SK-N-SH treated with all-trans-retinoic acid at 6 μM for 48 hours (cell line): ENCODE measurements around the gene PCGF6.

Experiments used
- ZFP30 ChIP-seq: fragments of 450-650 bp; formaldehyde crosslinking; IDR thresholded peaks from 2 replicates; pipeline ENCODE4 v1.5.0; 2022; ENCODE audit warnings: mild to moderate bottlenecking, moderate library complexity
- TF ChIP-seq, protein P1 (sequence below): fragments of 250-450 bp; sonication (Bioruptor Pico); IDR thresholded peaks from 2 replicates; pipeline ENCODE4 v1.8.0; 2020; ENCODE audit warnings: mild to moderate bottlenecking, moderate library complexity, borderline replicate concordance
- TF ChIP-seq, protein P2 (sequence below): fragments of 250-450 bp; sonication (Bioruptor Pico); IDR thresholded peaks from 2 replicates; pipeline ENCODE4 v1.5.1; 2021; ENCODE audit warnings: mild to moderate bottlenecking, moderate library complexity

GRCh38 chr10:103327906-103328305 lies 23.0 kb downstream of the PCGF6 start:
- TF ChIP-seq, protein P1, sequence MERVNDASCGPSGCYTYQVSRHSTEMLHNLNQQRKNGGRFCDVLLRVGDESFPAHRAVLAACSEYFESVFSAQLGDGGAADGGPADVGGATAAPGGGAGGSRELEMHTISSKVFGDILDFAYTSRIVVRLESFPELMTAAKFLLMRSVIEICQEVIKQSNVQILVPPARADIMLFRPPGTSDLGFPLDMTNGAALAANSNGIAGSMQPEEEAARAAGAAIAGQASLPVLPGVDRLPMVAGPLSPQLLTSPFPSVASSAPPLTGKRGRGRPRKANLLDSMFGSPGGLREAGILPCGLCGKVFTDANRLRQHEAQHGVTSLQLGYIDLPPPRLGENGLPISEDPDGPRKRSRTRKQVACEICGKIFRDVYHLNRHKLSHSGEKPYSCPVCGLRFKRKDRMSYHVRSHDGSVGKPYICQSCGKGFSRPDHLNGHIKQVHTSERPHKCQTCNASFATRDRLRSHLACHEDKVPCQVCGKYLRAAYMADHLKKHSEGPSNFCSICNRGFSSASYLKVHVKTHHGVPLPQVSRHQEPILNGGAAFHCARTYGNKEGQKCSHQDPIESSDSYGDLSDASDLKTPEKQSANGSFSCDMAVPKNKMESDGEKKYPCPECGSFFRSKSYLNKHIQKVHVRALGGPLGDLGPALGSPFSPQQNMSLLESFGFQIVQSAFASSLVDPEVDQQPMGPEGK (CRISPR knock-in tag): no peak
- TF ChIP-seq ZFP30: no peak
- TF ChIP-seq, protein P2, sequence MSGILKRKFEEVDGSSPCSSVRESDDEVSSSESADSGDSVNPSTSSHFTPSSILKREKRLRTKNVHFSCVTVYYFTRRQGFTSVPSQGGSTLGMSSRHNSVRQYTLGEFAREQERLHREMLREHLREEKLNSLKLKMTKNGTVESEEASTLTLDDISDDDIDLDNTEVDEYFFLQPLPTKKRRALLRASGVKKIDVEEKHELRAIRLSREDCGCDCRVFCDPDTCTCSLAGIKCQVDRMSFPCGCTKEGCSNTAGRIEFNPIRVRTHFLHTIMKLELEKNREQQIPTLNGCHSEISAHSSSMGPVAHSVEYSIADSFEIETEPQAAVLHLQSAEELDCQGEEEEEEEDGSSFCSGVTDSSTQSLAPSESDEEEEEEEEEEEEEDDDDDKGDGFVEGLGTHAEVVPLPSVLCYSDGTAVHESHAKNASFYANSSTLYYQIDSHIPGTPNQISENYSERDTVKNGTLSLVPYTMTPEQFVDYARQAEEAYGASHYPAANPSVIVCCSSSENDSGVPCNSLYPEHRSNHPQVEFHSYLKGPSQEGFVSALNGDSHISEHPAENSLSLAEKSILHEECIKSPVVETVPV (CRISPR knock-in tag): no peak
